WTC11 (cell line): ENCODE measurements around the gene ARHGAP19.
A peak's percentile ranks its signal among the peaks of the same experiment; 100 is the strongest.

ENCODE experiments used
- IRF2 ChIP-seq: sonication (generic); formaldehyde crosslinking; IDR thresholded peaks from 2 replicates; pipeline ENCODE4 v1.8.0; 2022; ENCODE audit warnings: low read depth, missing genetic modification reagents, borderline replicate concordance
- NFE2L1 ChIP-seq: sonication (generic); formaldehyde crosslinking; IDR thresholded peaks from 2 replicates; pipeline ENCODE4 v1.8.1; 2023; ENCODE audit warnings: missing genetic modification reagents
- NR2C2 ChIP-seq: sonication (generic); formaldehyde crosslinking; IDR thresholded peaks from 2 replicates; pipeline ENCODE4 v1.8.0; 2022; ENCODE audit warnings: mild to moderate bottlenecking, missing genetic modification reagents
- NR3C1 ChIP-seq: sonication (generic); formaldehyde crosslinking; conservative IDR thresholded peaks from 2 replicates; pipeline ENCODE4 v1.8.1; 2023; ENCODE audit warnings: low read depth, mild to moderate bottlenecking, missing genetic modification reagents
- RELA ChIP-seq: sonication (generic); formaldehyde crosslinking; IDR thresholded peaks from 2 replicates; pipeline ENCODE4 v1.8.1; 2022; ENCODE audit warnings: missing genetic modification reagents, mild to moderate bottlenecking, borderline replicate concordance
- SMAD4 ChIP-seq: sonication (generic); formaldehyde crosslinking; IDR thresholded peaks from 2 replicates; pipeline ENCODE4 v1.8.0; 2022; ENCODE audit warnings: mild to moderate bottlenecking, missing genetic modification reagents
- TF ChIP-seq, protein P1 (sequence below): fragments of 200-600 bp; IDR thresholded peaks from 2 replicates; pipeline ENCODE4 v1.8.0; 2022; ENCODE audit warnings: antibody characterized with exemption
- TF ChIP-seq, protein P2 (sequence below): sonication (generic); formaldehyde crosslinking; IDR thresholded peaks from 2 replicates; pipeline ENCODE4 v1.8.1; 2022; ENCODE audit warnings: mild to moderate bottlenecking, missing genetic modification reagents, moderate library complexity, borderline replicate concordance
- TF ChIP-seq, protein P3 (sequence below): sonication (generic); formaldehyde crosslinking; IDR thresholded peaks from 2 replicates; pipeline ENCODE4 v1.8.0; 2022; ENCODE audit warnings: mild to moderate bottlenecking, missing genetic modification reagents
- TF ChIP-seq, protein P4 (sequence below): sonication (generic); formaldehyde crosslinking; IDR thresholded peaks from 2 replicates; pipeline ENCODE4 v1.8.0; 2022; ENCODE audit warnings: mild to moderate bottlenecking, missing genetic modification reagents
- TF ChIP-seq, protein P5 (sequence below): sonication (generic); formaldehyde crosslinking; IDR thresholded peaks from 2 replicates; pipeline ENCODE4 v1.8.1; 2023; ENCODE audit warnings: mild to moderate bottlenecking, missing genetic modification reagents
- TF ChIP-seq, protein P6 (sequence below): fragments of 250-450 bp; sonication (Bioruptor Pico); IDR thresholded peaks from 2 replicates; pipeline ENCODE4 v1.9.0; 2021; ENCODE audit warnings: mild to moderate bottlenecking, borderline replicate concordance

DNA sequence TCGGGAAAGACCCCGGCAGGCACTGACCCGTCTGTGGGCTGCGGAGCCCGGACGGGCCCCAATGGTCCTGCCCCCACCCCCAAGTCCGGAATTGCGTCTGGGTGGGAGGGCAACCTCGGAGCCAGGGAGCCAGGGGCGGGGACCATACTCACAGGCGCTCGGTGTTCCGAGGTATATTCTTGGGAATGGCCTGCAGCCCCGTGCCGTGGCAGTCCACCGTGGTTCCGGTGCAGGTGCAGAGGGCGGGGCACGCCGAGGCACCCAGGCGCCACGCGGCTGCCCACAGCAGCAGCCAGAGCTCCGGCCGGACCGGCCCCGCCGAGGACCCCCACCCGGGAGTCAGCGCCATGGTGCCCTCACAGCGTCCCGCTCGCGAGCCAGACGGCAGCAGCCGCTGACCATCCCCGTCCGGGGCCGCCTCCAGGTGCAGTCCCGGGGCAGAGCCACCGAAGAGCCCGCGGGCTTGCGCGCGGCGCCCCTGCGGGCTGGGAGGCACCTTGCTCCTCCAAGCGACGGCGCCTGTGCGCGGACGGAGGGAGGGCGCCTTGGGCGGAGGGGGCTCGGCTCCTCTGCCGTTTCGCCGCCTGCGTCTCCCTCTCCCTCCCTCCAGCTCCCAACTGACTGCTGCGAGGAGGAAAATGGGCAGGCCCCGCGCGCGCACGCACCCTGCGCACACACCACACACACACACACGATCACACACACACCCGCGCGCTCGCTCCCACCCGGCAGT lies 106.9 kb downstream of the ARHGAP19 start, which contains the start of gene SLIT1:
- TF ChIP-seq NR2C2 (CRISPR knock-in tag) = no peak
- TF ChIP-seq, protein P1, sequence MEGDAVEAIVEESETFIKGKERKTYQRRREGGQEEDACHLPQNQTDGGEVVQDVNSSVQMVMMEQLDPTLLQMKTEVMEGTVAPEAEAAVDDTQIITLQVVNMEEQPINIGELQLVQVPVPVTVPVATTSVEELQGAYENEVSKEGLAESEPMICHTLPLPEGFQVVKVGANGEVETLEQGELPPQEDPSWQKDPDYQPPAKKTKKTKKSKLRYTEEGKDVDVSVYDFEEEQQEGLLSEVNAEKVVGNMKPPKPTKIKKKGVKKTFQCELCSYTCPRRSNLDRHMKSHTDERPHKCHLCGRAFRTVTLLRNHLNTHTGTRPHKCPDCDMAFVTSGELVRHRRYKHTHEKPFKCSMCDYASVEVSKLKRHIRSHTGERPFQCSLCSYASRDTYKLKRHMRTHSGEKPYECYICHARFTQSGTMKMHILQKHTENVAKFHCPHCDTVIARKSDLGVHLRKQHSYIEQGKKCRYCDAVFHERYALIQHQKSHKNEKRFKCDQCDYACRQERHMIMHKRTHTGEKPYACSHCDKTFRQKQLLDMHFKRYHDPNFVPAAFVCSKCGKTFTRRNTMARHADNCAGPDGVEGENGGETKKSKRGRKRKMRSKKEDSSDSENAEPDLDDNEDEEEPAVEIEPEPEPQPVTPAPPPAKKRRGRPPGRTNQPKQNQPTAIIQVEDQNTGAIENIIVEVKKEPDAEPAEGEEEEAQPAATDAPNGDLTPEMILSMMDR = no peak
- TF ChIP-seq, protein P2, sequence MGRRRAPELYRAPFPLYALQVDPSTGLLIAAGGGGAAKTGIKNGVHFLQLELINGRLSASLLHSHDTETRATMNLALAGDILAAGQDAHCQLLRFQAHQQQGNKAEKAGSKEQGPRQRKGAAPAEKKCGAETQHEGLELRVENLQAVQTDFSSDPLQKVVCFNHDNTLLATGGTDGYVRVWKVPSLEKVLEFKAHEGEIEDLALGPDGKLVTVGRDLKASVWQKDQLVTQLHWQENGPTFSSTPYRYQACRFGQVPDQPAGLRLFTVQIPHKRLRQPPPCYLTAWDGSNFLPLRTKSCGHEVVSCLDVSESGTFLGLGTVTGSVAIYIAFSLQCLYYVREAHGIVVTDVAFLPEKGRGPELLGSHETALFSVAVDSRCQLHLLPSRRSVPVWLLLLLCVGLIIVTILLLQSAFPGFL (CRISPR knock-in tag) = no peak
- TF ChIP-seq, protein P3, sequence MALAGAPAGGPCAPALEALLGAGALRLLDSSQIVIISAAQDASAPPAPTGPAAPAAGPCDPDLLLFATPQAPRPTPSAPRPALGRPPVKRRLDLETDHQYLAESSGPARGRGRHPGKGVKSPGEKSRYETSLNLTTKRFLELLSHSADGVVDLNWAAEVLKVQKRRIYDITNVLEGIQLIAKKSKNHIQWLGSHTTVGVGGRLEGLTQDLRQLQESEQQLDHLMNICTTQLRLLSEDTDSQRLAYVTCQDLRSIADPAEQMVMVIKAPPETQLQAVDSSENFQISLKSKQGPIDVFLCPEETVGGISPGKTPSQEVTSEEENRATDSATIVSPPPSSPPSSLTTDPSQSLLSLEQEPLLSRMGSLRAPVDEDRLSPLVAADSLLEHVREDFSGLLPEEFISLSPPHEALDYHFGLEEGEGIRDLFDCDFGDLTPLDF (CRISPR knock-in tag) = no peak
- no peak for TF ChIP-seq IRF2 (CRISPR knock-in tag)
- no peak for TF ChIP-seq RELA (CRISPR knock-in tag)
- TF ChIP-seq, protein P4, sequence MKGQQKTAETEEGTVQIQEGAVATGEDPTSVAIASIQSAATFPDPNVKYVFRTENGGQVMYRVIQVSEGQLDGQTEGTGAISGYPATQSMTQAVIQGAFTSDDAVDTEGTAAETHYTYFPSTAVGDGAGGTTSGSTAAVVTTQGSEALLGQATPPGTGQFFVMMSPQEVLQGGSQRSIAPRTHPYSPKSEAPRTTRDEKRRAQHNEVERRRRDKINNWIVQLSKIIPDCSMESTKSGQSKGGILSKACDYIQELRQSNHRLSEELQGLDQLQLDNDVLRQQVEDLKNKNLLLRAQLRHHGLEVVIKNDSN (CRISPR knock-in tag) = 0 out of 2 replicates have a peak, but pooled peaks have one; percentile 5
- TF ChIP-seq NR3C1 = no peak
- no peak for TF ChIP-seq SMAD4 (CRISPR knock-in tag)
- no peak for TF ChIP-seq NFE2L1 (CRISPR knock-in tag)
- TF ChIP-seq, protein P5, sequence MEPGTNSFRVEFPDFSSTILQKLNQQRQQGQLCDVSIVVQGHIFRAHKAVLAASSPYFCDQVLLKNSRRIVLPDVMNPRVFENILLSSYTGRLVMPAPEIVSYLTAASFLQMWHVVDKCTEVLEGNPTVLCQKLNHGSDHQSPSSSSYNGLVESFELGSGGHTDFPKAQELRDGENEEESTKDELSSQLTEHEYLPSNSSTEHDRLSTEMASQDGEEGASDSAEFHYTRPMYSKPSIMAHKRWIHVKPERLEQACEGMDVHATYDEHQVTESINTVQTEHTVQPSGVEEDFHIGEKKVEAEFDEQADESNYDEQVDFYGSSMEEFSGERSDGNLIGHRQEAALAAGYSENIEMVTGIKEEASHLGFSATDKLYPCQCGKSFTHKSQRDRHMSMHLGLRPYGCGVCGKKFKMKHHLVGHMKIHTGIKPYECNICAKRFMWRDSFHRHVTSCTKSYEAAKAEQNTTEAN = 0 out of 2 replicates have a peak, but pooled peaks have one; percentile 7
- TF ChIP-seq, protein P6, sequence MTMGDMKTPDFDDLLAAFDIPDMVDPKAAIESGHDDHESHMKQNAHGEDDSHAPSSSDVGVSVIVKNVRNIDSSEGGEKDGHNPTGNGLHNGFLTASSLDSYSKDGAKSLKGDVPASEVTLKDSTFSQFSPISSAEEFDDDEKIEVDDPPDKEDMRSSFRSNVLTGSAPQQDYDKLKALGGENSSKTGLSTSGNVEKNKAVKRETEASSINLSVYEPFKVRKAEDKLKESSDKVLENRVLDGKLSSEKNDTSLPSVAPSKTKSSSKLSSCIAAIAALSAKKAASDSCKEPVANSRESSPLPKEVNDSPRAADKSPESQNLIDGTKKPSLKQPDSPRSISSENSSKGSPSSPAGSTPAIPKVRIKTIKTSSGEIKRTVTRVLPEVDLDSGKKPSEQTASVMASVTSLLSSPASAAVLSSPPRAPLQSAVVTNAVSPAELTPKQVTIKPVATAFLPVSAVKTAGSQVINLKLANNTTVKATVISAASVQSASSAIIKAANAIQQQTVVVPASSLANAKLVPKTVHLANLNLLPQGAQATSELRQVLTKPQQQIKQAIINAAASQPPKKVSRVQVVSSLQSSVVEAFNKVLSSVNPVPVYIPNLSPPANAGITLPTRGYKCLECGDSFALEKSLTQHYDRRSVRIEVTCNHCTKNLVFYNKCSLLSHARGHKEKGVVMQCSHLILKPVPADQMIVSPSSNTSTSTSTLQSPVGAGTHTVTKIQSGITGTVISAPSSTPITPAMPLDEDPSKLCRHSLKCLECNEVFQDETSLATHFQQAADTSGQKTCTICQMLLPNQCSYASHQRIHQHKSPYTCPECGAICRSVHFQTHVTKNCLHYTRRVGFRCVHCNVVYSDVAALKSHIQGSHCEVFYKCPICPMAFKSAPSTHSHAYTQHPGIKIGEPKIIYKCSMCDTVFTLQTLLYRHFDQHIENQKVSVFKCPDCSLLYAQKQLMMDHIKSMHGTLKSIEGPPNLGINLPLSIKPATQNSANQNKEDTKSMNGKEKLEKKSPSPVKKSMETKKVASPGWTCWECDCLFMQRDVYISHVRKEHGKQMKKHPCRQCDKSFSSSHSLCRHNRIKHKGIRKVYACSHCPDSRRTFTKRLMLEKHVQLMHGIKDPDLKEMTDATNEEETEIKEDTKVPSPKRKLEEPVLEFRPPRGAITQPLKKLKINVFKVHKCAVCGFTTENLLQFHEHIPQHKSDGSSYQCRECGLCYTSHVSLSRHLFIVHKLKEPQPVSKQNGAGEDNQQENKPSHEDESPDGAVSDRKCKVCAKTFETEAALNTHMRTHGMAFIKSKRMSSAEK (CRISPR knock-in tag) = no peak
